NCI-H2029 treated with DMSO at 0.1 percent for 48 hours (cell line): ENCODE data around the gene PRDM15.

ENCODE experiments used
- DNase-seq: peaks from one replicate; lab custom pipeline; 2025; lab: John Stamatoyannopoulos, UW

The PRDM15 gene

DNA sequence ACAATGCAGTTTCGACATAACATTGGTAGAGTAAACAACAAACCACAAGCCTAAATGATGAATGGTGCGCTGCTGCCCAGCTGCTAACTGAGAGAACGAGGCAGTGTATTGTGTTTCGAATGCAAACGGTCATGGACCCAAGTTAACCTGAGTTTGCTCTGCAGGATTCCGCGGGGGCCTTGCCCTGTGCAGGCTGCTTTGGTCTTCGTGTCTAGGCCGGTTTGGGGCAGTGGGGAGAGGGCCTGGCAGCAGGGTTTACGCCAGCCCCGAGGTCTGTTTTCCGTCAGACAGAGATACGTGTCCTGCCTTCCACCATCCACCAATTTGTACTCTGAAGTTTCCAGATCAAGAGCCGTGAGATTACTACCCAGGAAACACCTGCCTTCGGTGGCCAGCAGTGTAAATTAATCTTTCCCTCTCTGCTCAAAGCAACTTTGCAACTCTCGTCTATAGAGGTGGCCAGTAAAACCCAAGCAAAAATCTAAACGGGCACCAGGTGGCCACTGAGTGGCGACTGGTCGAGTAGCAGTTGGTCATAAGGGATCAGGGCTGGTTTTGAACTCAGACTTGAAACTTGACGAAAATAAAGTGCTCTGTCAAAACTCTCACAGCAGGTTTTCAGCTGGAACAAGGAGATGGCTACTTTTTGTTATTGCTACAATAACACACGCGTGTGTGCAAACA is 6.3 kb upstream of the PRDM15 start:
- DNase-seq = no peak

DNA sequence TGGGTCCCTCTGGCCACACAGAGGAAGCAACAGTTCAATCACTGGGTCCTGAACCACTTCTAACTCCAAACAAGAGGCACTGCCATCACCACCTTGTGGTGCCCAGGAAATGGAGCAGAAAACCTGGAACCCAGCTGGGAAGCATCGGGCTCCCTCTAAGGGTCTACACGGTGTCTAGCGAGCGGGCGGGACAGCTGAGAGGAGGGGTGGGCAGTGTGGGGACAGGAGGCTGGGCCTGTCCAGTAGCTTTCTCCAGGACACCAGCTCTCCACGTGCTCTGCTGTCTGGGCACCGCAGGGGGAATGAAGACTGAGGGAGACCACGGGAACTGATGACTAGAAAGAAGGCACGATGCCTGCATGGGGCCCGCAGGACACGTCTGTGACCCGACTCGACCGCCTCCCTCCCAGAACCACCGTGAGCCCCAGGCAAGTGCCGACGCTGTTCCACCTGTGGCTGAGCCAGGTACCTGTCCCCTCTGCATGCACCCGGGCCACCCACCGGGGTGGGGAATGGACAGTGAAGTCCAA is 5.4 kb upstream of the PRDM15 start:
- DNase-seq = no peak

DNA sequence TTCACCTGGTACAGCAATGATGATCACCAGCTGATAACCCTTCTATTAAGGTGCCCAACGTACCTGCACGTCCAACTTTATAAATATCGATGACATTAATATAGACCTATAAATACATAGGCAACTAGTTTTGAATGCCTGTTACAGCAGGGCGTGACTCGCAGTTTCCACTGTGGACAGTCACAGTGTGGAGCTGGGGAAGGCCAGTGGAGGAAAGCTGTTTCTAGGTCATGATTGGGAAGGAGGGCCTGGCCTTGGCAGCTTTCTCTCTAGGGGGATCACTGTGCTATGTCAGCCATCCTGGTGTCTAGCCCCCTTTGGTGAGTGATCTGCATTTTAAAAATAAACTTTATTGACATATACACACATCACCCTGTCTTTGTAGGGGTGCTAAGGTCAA is 4.4 kb upstream of the PRDM15 start:
- DNase-seq = no peak

- DNase-seq = no peak
Measured at GRCh38 chr21:41881051-41881450, 1.9 kb upstream of the PRDM15 start.

- no peak for DNase-seq
Measured at GRCh38 chr21:41880153-41880552, 1.0 kb upstream of the PRDM15 start.

- DNase-seq = no peak
Measured at GRCh38 chr21:41878831-41879189, 334 bp downstream of the PRDM15 start.

DNA sequence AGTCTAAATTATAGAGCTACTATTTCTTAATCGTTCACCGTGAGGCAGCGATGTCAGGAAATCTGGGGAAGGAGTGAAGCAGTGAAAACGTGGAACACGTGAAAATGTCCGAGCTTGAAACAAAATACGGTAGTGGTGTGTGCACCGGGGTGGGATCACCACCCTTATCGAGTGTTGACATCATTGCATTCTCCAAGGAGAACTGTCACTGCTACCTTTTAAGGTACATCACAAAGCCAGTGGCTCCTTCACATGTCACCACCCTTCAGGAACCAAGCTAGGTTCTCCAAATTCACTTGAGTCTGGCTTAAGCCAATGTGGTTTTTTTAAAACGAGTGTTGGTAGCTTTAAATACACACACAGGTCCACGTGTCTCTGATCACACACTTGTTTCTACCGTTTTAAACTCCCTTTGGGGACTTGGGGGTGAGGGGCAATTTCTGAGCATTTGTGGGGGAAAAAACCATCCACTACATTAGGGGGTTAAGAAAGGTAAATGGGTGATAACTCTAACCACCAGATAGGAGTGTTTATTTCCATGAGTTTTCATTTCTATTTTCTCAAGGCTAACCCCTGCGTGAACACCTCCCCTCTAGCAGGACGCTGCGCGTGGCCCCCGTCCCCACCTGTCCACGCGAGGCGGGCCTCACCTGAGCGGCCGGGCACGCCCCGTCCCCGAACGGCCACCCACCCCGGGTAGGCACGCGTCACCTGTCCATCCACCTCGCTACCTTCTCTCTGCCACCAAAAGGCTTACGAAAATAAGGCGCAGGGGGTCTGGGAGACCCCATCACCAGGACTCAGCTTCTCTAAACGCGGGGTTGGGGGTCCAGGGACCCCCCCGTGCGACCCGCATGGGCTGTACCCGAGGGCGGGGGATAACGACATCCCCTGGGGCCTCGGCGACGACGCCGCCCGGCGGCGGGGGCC is 978 bp downstream of the PRDM15 start:
- DNase-seq = peak; percentile 19

DNA sequence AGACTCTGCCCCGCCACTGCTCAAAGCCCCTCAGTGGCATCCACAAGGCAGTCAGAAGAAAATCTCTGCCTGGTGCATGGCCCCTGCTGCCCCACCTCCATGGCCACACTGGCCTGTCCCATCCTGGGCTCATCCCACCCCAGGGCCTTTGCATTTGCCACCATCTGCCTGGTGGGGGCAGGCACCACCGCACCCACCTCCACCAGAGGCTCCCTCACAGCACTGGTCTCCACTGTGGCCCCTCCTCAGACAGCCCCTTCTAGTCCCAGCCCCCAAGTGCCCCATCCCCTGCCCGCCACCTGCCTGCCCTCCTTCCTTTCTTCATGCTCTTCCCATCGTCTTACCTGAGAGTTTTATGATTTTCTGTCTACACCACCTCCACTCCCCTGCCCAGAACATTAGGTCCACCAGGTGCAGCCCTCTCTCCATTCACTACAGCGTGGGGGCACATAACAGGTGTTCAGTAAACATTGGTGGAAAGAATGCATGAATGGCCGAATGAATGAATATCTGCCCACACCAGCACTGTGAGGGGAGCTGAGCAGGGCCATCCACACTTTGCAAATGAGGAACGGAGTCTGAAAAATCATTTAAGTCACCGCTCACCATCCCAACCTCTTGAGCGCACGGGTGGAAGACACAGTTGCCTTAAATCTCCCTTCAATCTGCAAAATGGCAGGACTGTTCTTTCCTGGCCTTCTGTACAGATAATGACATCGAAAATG is 2.1 kb downstream of the PRDM15 start:
- DNase-seq = no peak

- DNase-seq = no peak
Measured at GRCh38 chr21:41876396-41876795, 2.7 kb downstream of the PRDM15 start.

DNA sequence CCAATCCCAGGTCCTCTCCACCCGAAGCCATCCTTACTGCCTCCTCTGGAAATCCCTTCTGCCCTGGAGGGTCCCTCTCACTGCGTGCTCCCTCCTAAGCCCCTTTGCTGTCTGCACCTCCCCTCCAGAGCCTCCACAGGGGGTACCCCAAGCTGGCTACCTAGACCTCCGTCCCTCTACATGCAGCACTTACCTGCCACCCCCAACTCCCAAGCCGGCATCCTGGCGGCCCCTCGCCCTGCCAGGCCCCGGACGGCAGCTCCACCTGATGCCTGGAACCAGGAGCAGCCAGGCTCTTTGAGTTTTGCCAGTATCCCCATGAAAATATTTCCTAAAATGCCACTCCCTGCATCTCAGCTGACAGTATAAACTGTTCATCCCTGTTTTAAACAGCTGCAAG is 4.1 kb downstream of the PRDM15 start:
- no peak for DNase-seq

DNA sequence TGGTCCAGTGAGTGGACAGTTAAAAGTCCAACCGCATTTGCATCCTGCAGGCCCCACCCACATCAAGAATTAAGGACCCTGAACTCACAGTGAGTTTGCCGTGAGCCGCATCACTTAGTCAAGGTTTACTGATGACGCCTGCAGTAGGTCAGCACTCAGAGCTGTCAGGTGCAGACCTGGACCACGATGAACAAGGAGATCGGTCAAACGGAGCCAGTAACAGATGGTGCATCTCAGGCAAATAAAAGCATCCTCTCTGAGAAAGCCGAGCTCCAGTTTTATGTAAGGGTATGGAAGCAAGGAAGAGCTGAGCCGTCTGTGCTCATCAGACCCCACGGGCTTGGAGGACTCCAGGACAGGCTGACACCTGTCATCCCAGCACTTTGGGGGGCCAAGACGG is 4.5 kb downstream of the PRDM15 start:
- DNase-seq = no peak

DNA sequence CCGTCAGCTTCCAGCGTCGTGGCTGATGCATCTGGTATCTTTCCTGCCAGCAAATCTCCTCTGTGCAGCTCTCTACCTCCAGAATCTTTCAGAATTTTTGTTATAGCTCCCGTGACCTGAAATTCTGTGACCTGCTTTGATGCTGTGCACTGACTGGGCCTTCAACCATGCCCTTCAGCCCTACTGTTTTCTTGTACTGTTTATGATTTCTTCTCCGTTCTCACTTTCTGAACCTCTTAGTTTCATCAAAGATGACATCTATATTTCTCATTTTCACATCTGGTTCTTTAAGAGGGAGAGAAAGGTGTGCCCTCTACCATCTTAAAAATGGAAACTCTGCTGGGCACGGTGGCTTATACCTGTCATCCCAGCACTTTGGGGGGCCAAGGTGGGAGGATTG is 5.7 kb downstream of the PRDM15 start:
- DNase-seq = no peak

- DNase-seq = no peak
Measured at GRCh38 chr21:41873005-41873404, 6.1 kb downstream of the PRDM15 start.

GRCh38 chr21:41871293-41872030 is 7.7 kb downstream of the PRDM15 start:
- DNase-seq = no peak

- no peak for DNase-seq
Measured at GRCh38 chr21:41869771-41870170, 9.4 kb downstream of the PRDM15 start.

GRCh38 chr21:41868062-41868710 is 11.0 kb downstream of the PRDM15 start:
- no peak for DNase-seq

- no peak for DNase-seq
Measured at GRCh38 chr21:41867313-41867712, 11.8 kb downstream of the PRDM15 start.

DNA sequence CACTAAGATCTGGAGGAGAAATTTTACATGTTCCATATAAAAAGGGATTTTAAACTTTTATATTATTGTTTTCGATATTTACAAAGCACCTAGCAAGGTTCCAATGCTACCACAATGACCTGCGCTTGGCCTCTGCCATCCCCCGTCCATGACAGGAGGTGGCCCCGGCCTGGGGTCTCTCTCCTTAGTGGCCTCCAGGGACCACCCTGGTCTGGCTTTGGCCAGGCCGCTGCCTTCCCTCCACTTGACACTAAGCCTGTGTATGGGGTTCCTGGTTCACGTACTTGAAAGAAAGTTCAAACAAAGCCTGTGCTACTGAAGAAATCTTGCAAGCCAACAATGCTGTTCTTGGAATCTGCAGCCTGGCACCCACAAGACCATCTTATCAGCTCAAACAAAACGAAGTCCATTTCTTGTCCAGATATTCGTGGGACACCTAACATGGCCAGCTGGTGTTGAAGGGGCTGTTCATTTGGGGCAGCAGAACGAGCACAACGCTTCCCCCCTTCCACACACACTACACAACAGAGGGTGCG is 12.8 kb downstream of the PRDM15 start:
- DNase-seq = no peak

GRCh38 chr21:41865002-41865777 is 14.0 kb downstream of the PRDM15 start:
- no peak for DNase-seq

DNA sequence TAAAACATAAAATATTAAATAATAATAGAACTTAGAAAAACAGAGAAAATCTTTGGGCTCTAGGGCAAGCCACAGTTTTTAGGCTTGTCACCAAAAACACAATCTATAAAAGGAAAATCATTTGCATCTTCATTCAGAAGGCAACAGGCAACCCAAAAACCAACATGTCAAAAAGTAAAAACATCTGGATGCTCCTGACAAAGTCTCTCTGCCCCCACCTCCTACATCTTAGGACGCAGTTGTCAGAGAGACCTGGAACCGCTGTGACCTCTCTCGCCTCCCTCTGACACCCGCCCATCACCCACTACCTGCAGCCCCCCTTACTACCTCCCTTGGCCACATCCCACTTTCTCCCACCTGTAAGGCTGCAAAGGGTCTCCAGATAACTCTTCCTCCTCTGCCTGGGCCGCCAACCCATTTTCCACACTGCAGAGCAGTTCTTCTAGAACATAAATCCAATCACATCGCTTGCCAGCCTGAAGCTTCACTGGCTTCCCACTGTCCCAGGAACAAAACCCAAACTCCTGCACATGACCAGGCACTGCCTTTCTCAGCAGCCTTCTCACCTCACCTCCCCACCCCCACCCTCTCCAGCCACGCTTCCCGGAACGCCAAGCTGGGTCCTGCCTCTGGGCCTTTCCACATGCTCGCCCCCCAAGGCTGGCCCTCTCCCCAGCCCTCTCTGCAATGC is 14.7 kb downstream of the PRDM15 start:
- DNase-seq = no peak
